ENCODE measurements around the gene TULP4.
"Not testable (repeated sequence)": the region's sequence is repeated elsewhere in the genome, so short reads cannot be mapped to it uniquely, and the experiment has no call there.

Gene TULP4

GRCh38 chr6:158295976-158296853, 16.1 kb upstream of the TULP4 start:
- DNase-seq (ENCODE audit: low read depth in 2 of 2) = not testable (repeated sequence)

DNA sequence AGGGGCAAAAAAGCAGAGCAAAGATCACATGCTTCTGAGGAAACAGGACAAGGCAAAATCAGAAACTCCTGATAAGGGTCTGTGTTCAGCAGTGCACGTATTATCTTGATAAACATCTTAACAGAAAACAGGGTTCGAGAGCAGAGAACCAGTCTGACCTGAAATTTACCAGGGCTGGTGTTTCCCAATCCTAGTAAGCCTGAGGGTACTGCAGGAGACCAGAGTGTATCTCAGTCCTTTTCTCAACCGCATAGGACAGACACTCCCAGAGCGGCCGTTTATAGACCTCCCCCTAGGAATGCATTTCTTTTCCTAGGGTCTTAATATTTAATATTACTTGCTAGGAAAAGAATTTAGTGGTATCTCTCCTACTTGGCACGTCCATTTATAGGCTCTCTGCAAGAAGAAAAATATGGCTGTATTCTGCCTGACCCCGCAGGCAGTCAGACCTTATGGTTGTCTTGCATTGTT, 15.4 kb upstream of the TULP4 start:
- DNase-seq (ENCODE audit: low read depth in 2 of 2) = not testable (repeated sequence)

- not testable (repeated sequence) for DNase-seq (ENCODE audit: low read depth in 2 of 2)
These were observed 14.6 kb upstream of the TULP4 start for GRCh38 chr6:158297657-158298056.

- not testable (repeated sequence) for DNase-seq (ENCODE audit: low read depth in 2 of 2)
These were observed 11.7 kb upstream of the TULP4 start for GRCh38 chr6:158300306-158301143.

DNA sequence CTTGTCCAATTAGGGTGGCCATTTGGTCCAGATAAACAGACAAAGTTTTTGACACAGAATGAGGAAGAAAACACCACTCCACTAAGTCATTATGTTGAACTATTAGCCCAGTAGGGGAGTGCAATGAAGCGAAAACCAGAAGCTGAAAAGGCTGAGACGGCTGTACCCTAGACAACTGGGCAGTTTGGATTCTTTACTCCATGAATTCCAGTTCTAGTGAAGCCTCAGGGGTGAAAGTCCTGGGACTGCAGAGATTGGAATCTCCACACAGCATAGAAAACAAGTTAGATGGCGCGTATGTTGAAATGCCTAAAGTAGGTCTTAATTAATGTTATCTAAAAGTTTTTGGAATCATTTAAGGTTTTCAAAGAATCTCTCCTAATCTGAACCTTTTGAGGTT, 10.7 kb upstream of the TULP4 start:
- not testable (repeated sequence) for DNase-seq (ENCODE audit: low read depth in 2 of 2)

GRCh38 chr6:158302195-158302796, 10.0 kb upstream of the TULP4 start:
- DNase-seq (ENCODE audit: low read depth in 2 of 2) = not testable (repeated sequence)

DNA sequence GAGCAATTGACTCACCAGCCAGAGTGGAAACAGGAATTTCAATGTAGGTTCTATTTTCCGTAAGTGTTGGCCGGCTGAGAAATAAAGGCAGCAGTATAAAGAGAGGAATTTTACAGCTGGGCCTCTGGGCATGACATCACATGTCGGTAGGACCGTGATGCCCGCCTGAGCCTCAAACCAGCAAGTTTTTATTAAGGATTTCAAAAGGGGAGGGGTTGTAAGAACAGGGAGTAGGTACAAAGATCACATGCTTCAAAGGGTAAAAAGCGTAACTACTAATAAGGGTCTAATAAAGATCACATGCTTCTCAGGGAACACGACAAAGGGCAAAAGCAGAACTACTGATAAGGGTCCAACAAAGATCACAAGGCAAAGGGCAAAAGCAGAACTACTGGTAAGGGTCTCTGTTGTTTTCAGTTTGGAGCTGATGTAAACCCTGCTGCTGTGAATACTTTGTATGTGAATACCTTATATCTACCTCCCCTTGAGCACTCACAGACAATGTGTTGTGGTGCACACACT, 9.0 kb upstream of the TULP4 start:
- DNase-seq (ENCODE audit: low read depth in 2 of 2) = no peak

GRCh38 chr6:158304254-158304653, 8.0 kb upstream of the TULP4 start:
- DNase-seq (ENCODE audit: low read depth in 2 of 2) = no peak

DNA sequence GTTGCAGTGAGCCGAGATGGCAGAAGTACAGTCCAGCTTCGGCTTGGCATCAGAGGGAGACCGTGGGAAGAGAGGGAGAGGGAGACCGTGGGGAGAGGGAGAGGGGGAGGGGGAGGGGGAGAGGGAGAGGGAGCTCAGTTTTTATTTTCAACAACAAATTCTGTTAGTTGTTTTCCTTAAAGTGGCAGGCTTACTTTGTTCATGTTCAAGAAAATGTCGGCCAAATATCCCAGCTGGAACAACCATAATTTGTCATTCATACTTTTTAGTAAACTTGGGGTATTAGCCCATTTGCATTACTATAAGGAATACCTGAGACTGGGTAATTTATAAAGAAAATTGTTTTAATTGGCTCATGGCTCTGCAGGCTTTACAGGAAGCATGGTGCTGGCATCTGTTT, 2.5 kb upstream of the TULP4 start:
- no peak for DNase-seq (ENCODE audit: low read depth in 2 of 2)

DNA sequence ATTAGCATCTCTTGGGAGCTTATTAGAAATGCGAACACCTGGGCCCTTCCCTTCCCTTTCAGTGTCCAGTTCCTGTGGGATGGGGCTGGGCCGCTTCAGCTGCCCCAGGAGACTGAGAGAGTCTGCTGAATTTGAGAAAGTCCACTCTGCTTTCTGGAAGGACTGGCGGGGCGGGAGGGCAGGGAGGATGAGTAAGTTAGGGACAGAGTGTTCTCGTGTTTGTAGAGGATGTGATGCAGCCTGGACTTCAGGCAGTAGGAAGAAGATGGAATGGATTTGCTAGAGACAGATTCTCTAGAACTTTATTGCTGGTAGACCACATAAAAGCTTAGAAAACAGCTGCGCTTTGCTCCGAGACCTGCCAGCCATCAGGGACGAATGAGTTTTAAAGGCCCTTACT, 1.1 kb upstream of the TULP4 start:
- DNase-seq (ENCODE audit: low read depth in 2 of 2) = no peak

GRCh38 chr6:158311626-158312025, 639 bp upstream of the TULP4 start:
- DNase-seq (ENCODE audit: low read depth in 2 of 2) = no peak

DNA sequence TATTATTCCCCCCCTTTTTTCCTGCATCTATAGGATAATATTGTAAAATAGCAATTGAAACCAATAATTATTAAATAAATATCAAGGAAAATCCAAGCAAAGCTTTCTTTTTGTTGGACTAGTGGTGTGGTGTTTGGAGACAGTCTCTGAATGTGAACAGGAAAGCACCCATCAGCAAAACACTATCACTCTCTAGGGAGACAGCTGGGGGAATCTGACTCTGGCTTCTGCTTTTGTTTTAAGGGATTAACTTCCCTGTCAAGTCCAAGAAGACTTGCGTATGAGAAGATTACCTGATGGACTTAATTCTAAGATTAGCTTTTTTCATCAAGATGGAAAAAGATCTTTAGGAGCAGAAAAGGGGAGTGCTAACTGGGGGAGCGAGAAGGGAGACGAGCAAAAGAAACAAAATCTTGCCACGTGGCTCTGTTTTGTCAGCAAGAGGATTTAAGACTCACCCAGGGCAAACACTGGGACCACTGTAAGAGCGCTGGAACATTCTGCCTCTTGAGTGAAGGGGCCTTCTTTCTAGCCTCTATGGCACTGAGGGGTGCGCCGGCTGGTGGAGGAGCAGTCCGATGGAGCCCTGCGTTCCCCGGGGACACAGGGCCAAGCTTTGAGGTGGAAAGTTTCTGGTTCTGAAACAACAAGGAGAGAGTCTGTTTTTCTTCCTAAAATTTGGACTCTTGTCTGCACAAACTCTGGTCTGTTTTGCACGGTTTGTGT, 570 bp downstream of the TULP4 start:
- DNase-seq (ENCODE audit: low read depth in 2 of 2) = no peak

GRCh38 chr6:158313989-158314388, 1.7 kb downstream of the TULP4 start:
- no peak for DNase-seq (ENCODE audit: low read depth in 2 of 2)

DNA sequence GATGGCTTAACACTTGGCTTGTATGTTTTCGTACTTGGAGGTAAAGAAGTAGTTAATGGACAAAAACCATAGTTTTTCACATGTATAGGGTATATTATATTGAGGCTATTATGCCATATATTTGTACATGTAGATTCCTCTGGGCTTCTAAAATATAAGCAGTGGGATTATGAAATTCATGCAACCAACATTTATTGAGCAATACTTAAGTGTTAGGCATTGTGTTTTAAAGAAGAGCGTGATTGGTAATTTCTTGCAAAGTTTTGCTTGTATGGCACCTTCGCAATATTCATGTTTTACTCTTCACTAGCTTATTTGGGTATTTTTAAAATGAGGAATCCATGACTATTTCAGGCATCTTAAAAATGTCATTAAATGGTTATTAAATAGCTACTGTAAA, 2.5 kb downstream of the TULP4 start:
- DNase-seq (ENCODE audit: low read depth in 2 of 2) = no peak

- no peak for DNase-seq (ENCODE audit: low read depth in 2 of 2)
These were observed 3.8 kb downstream of the TULP4 start for GRCh38 chr6:158316022-158316421.

GRCh38 chr6:158321960-158322359, 9.7 kb downstream of the TULP4 start:
- no peak for DNase-seq (ENCODE audit: low read depth in 2 of 2)

GRCh38 chr6:158322400-158322723, 10.1 kb downstream of the TULP4 start:
- DNase-seq (ENCODE audit: low read depth in 2 of 2) = no peak

DNA sequence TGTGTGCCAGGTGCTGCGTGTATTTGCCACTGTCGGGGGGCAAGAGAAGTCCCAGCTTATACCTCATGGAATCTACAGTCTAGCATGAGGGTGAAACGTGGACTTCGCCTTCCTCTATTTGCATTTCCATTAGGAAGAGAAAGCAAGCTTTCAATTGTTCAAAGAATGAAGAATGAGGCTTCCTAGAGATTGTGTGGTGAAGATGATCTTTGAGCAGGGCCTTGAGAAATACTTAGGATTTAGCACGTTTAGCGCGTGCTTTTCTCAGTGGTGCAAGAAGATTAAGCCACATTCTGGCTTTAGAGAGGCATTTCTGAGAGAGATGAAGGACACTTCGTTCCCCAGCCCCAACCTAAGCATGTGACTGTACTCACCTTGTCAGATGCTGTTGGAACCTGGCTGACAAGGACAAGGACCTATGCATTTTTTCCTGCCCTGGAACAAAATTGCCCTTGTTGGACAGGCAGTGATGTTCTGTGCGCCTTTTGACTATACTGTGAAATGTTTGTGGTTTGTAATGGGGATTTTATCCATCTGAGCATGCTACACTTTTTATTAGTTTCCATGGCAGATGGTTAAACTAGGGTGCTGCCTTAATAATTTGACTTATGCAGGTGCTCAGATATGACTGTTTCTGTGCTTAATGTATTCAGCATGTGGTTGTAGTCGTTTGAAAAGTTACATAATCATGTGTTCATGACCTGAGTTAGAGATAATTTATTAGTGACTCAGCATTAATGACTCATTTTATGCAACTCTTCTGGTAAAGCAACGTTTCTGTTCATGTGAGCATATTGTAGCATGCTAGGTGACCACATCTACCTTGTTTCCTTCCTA, 10.7 kb downstream of the TULP4 start:
- DNase-seq (ENCODE audit: low read depth in 2 of 2) = no peak

GRCh38 chr6:158323561-158323958, 11.3 kb downstream of the TULP4 start:
- DNase-seq (ENCODE audit: low read depth in 2 of 2) = no peak

DNA sequence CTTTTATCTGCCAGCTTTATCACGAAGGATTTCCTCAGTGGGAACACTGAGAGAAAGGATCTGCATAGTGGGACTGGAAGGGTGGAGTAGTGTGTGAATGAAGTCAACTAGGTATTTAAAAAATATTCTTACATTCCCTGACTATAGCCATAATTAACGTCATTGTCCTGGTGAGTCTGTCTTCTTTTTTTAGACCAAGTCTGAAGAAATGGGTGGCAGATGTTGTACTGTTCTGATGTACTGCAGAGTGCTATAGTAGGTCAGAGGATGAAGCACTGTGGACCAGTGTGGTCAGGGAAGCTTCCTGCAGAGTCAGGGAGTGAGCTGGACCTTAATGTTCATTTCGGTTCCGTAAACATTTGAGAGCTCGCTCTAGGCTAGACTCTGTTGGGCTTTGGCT, 11.9 kb downstream of the TULP4 start:
- DNase-seq (ENCODE audit: low read depth in 2 of 2) = no peak

GRCh38 chr6:158327211-158327610, 14.9 kb downstream of the TULP4 start:
- no peak for DNase-seq (ENCODE audit: low read depth in 2 of 2)

Data from stimulated activated CD4-positive, alpha-beta T cell treated with anti-CD3 and anti-CD28 coated beads, Interleukin-4, amount 100 ng/mL, for 48 hours (primary cell).